Stomach (tissue), 4 donors: ENCODE data around the gene PRR12.

Experiments
- POLR2A ChIP-seq, 4 donors: fragments of 450-650 bp; IDR thresholded peaks; one replicate each; pipeline ENCODE4 v1.6.1; 2016; ENCODE audit warnings: antibody characterized with exemption in 4 of 4, control low read depth in 2 of 4, mild to moderate bottlenecking in 1 of 4, moderate library complexity in 1 of 4
- POLR2AphosphoS5 ChIP-seq, 3 donors: sonication (generic); formaldehyde crosslinking; IDR thresholded peaks; one replicate each; pipeline ENCODE4 v1.6.1; 2016; ENCODE audit warnings: antibody characterized with exemption in 3 of 3
- TF ChIP-seq, protein P1 (sequence below), 7 experiments: fragments of 450-650 bp in 4 of 7; fragments of 200-600 bp in 3 of 7; sonication (generic) in 3 of 7; IDR thresholded peaks; one replicate each; pipeline ENCODE4 v1.5.1; 2016 to 2019; ENCODE audit warnings: antibody characterized with exemption in 7 of 7, control low read depth in 2 of 7, mild to moderate bottlenecking in 1 of 7

DNA sequence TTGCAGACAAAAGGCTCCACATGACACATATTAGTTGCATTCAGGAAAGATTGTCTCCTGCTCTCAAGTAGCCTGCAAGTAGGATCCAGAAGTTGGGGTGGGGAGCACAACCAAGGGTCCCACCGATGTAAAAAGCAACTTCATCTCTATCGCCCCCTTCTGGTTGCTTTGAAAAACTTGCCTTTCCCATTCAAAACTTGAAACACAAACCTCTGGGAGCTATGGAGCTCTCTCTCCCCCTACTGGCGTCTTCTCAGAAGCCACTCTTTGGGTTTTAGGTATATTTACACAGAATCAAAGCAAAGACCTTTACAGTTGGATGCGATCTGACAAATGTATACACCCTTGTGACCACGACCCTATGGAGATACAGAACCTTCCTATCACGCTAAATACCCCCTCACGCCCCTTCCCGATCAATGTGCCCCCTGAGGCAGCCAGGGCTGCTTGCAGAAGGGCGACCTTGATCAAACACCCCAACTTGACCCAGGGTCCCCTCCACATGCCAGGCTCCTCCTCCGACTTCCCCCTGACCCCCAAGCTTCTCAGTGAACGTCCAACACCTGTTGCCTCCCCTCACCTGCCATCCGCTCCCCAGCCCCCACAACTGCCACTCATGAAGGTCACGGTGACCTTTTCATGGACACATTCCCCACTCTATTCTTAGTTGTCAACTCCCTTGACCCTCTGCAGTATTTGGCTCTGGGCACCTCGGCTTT, 20.7 kb upstream of the PRR12 start:
- TF ChIP-seq, protein P1, sequence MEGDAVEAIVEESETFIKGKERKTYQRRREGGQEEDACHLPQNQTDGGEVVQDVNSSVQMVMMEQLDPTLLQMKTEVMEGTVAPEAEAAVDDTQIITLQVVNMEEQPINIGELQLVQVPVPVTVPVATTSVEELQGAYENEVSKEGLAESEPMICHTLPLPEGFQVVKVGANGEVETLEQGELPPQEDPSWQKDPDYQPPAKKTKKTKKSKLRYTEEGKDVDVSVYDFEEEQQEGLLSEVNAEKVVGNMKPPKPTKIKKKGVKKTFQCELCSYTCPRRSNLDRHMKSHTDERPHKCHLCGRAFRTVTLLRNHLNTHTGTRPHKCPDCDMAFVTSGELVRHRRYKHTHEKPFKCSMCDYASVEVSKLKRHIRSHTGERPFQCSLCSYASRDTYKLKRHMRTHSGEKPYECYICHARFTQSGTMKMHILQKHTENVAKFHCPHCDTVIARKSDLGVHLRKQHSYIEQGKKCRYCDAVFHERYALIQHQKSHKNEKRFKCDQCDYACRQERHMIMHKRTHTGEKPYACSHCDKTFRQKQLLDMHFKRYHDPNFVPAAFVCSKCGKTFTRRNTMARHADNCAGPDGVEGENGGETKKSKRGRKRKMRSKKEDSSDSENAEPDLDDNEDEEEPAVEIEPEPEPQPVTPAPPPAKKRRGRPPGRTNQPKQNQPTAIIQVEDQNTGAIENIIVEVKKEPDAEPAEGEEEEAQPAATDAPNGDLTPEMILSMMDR (IDR thresholded peaks at IDR 0.05) = peak in 6 of 7 experiments; percentile 27 to 99 (median 95)
- TF ChIP-seq POLR2A (IDR thresholded peaks at IDR 0.05) = no peak
- TF ChIP-seq POLR2AphosphoS5 (IDR thresholded peaks at IDR 0.05) = peak in 1 of 3 donors; percentile 30
